ENCODE data around the gene MN1.

MN1 gene

DNA sequence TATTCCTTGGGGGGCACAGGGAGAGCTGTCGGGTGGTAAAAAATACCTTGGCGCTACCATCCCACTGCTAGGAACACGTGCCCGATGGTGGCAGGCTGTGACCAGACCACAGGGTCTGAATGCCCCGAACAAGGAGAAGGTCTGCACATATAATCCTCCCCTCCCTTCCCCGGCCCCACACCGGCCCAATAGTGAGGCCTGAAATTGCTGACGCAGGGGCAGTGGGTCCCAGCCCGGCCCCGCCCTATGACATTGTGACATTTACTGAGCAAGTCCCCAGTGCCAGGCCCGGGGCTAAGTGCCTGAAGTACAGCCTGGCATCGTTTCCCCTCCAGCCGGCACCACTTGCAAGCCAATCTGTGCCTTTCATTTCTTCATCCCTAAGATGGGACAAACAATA, 19.5 kb downstream of the MN1 start:
- DNase-seq: no peak

- no peak for DNase-seq
Observed at GRCh38 chr22:27780161-27780575, 21.4 kb downstream of the MN1 start.

DNA sequence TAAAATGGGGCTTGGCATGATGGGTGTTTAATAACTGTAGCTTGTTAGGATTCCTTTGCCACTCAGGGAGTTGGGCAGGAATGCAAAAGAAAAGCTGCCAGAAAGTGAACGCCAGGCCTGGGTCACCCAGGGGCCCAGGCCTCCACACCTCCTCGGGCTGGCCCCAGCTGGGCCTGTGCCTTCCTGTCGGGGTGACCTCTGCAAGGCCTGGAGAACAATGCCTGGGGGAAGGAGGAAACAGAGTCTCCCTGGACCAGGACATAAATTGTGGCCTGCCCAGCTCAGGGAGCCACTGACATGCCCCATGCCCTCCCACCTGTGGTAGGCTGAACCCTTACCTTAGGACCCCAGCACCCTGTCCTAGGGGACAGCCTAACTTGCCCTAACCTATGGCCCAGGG, 21.9 kb downstream of the MN1 start:
- no peak for DNase-seq

DNA sequence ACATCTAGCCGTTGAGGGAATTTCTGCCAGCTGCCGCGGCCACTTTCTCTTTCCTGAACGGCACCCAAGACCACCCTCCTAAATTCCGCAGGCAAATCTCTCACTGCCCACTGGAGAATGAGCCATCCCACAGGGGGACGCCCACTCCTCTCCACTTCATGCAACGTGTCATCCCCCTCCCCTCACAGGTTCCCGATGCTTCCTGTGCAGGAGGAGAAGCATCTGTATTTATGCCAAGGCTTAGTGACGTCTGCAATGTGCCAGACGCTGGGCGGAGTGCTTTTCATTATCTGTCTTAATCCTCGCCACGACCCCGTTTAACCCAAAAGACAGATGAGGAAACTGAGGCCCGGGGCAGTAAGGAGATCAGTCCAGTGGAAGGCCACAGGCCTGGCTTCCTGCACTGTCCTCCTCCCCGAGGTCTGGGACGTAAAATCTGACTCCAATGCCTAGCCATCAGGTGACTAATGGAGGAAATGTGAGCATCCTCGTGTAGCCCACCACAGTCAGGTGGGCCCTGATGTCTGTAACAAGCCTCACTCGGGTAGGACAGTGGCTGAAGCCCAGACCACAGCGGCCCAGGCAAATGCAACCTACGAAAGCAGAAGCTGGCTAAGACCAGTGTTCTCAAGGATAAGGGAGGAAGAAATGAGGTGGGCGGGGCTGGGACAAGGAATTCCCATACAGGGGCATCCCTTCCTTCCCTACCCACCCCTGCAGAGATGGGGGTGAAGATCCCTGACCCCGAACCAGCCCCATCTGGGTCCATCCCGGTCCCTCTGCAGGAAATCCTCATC, 23.1 kb downstream of the MN1 start:
- DNase-seq: no peak

DNA sequence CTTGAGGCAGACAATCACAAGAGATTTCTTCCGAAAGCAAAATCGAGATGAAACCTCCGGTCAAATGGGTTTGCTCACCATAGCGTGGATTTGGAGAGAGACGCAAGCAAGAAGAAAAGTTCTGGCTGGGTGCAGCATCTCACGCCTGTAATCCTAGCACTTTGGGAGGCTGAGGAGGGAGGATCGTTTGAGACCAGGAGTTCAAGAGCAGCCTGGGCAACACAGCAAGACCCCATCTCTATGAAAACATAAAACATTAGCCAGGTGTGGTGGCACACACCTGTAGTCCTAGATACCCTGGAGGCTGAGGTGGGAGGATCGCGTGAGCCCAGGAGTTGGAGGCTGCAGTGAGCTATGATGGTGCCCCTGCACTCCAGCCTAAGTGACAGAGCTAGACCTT, 24.4 kb downstream of the MN1 start:
- no peak for DNase-seq

DNA sequence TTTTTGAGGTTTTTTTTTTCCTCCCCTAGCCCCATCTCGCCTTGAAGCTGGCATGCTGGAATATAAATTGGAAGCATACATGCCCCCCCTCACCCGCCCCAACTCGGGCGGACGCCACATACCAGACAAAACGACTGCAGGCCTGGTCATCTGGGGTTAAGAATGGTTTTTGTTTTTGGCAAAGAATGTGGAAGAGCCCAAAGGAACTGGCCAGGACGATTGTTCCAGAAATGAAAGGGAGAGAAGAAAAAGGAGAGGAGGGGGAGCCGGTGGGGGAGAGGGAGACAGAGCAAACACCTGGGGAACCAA, 25.0 kb downstream of the MN1 start:
- DNase-seq: no peak

GRCh38 chr22:27775758-27776649, 25.6 kb downstream of the MN1 start:
- DNase-seq: no peak

GRCh38 chr22:27775087-27775698, 26.4 kb downstream of the MN1 start:
- no peak for DNase-seq

GRCh38 chr22:27774200-27774599, 27.4 kb downstream of the MN1 start:
- no peak for DNase-seq

GRCh38 chr22:27772984-27773498, 28.5 kb downstream of the MN1 start:
- DNase-seq: no peak

DNA sequence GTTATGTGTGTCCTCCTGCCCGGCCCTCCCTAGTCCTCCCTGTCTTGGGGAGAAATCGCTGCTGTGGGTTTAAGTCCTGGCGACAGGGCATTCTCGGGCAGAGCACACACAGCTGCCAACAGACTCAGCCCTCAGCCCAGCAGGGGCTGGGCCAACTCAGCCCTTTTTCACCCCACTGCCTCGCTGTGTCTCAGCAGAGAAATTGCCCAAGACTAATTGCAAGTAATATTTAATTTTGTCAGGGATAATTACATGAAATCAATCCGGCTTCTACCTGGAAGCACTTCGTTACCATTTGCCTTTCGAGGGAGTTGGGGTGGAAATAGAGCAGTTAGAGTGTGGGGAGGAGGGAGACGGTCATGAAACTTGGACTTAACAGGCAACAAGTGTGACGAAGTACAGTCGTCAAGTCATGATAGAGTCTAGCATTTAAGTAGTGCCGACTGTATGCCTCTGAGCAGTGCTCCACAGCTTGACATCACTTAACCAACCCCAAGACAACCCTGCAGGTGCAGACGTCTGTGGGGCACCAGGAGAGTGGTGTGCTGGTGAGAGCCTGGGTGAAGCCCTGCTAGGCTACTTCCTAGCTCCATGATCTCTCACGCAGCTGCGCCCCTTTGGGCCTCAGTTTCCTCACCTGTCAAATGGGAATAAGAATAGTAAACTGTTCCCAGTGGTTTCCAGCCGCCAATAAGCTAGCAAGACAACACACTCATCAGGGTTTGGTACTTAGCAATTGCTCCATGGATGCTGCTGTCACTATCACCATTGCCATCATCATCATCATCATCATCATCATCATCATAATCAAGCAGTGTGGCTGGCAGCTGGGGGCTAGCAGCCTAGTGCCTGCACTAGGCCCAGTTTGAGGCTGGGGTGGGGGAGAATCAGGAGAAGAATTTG, 29.2 kb downstream of the MN1 start:
- DNase-seq: no peak

- no peak for DNase-seq
Observed at GRCh38 chr22:27771637-27772036, 29.9 kb downstream of the MN1 start.

GRCh38 chr22:27769012-27769411, 32.5 kb downstream of the MN1 start:
- DNase-seq: no peak

DNA sequence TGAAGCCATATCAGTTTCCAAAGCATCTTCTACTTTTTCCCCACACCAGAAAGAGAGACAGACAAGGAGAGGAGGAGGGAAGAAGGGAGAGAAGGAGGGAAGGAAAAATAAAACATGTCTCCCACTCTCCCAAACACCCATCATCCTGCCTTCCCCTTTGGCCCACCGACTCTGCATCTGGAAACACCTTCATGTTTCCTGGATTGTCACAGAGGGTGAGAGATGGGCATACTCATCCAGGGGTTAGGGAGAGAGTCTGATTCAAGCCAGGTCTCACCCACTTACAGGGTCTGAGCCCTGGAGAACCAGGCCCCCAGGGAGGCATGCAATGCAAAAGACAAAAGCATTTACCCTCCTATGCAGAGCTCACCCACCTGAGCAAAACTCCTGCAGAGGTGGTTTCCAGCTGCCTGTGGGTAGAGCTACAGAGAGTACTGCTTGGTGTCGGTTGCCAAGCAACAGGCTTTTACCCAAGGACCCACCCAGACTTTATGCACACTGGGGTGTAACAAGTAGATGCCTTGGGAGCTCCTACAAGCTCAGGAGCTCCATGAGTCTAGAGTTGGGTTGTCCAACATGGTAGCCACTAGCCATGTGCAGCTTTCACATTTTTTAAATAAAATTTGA, 33.4 kb downstream of the MN1 start:
- DNase-seq: no peak

DNA sequence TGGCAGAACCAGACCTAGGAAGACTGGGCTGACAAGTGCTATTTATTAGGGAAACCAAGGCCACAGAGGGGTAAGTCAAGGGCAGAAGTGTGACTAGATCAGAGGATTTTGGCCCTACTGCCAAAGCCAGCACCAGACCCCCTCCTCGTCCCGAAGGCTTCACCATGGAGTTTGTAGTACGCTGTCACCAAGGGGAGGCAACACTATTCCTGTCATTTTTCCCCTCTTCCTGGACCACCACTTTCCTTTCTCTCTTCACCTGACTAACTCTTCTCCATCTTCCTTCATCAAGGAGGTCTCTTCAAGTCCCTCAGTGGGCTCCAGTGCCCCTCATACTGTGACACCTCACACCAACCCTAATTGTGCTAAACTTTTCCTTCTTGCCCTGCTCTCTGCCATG, 34.9 kb downstream of the MN1 start:
- no peak for DNase-seq

- DNase-seq: no peak
Observed at GRCh38 chr22:27765706-27766291, 35.8 kb downstream of the MN1 start.

DNA sequence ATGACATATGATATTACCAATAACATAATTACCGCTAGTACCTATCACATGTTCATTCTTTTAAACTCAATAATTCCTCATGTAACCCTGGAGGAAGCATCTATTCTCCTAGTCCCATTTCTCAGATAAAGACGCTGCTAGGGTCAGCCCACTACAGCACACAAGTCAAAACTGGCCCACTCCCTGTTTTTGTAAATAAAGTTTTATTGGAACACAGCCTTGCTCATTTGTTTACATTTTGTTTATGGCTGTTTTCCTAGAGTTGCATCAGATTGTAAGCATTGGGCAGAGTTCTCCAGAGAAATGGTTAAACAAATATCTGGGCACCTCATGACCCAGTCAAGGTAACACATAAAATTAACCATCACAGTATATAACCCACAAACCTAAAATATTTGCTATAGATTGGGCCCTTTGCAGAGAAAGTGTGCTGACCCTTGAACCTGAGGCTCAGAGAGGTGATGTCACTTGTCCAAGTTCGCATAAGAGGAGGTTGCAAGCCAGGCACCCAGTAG, 36.8 kb downstream of the MN1 start:
- no peak for DNase-seq

- DNase-seq: no peak
Observed at GRCh38 chr22:27761665-27762064, 39.9 kb downstream of the MN1 start.

DNA sequence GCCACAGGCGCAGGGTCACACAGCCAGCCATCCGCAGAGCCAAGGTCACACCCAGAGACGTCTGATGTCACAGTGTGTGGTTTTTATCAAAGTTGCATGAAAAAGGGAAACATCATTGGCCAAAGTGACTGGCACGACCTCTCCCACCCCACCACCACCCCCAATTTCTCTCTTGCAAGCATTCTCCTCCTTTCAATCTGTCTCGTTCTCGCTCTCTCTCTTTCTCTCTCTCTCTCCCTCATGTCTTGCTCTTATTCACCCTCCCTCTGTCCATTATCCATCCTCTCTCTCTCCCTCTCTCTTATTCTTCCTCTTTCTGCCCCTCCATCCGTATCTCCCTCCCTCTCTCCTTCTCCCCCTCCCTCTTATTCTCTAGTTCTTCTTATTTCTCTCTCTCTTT, 40.6 kb downstream of the MN1 start:
- DNase-seq: no peak

DNA sequence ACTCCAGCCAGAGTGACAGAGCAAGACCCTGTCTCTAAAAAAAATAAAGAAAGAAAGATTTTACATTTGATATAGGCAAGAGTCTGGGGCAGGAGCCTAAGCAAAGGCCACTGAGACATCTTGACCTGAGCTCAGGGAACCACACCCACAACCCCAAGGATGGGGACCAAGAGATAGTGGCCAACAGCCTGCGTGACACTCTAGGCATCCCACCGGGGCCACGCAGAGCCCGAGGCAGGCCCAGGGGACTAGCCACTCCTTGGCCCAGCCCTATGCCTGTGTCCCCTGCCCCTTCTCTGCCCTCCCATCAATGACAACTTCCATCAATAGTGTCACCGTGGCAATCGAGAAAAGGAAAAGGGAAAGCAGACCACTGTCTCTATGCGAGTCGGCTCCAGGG, 41.1 kb downstream of the MN1 start:
- DNase-seq: no peak

DNA sequence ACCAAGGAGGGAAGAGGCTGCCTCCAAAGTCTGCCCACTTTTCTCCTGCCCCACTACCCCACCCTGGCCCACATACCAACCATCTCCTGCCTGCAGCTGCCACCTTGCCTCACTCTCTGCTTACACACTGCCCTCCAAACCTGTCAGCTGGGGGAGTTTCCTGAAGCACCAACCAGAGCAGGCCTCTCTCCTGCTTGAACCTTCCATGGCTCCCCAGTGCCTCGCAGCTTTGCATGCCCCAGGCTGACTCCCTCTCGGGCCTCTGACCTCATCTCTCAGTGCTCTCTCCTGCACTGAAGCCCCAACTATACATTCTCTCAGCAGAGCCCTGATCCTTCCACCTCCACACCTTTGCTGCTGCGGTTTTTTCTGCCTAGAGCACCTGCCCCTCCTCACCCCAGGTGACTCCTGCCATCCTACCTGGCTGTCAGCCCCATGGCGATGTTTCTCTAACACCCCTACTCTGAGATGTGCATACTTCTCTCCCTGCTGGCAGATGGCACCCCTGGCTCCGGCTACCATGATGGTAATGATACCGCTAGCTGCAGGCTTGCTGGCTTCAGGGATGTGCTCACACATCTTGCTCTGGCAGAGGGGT, 43.5 kb downstream of the MN1 start:
- DNase-seq: no peak

All from activated CD8-positive, alpha-beta memory T cell treated with anti-CD3 and anti-CD28 coated beads for 24 hours (primary cell).